ENCODE data around the gene PTPRM.

Gene PTPRM

GRCh38 chr18:8235894-8236293, 668.8 kb downstream of the PTPRM start:
- DNase-seq (ENCODE audit: low spot score): no peak

- no peak for DNase-seq (ENCODE audit: low spot score)
Observed at GRCh38 chr18:8238507-8238906, 671.4 kb downstream of the PTPRM start.

GRCh38 chr18:8241731-8242130, 674.6 kb downstream of the PTPRM start:
- no peak for DNase-seq (ENCODE audit: low spot score)

GRCh38 chr18:8242151-8242696, 675.1 kb downstream of the PTPRM start:
- DNase-seq (ENCODE audit: low spot score): no peak

GRCh38 chr18:8247700-8248099, 680.6 kb downstream of the PTPRM start:
- no peak for DNase-seq (ENCODE audit: low spot score)

- no peak for DNase-seq (ENCODE audit: low spot score)
Observed at GRCh38 chr18:8248576-8248975, 681.5 kb downstream of the PTPRM start.

GRCh38 chr18:8249811-8250210, 682.7 kb downstream of the PTPRM start:
- no peak for DNase-seq (ENCODE audit: low spot score)

- no peak for DNase-seq (ENCODE audit: low spot score)
Observed at GRCh38 chr18:8252371-8252770, 685.3 kb downstream of the PTPRM start.

- DNase-seq (ENCODE audit: low spot score): no peak
Observed at GRCh38 chr18:8253944-8254343, 686.8 kb downstream of the PTPRM start.

- DNase-seq (ENCODE audit: low spot score): no peak
Observed at GRCh38 chr18:8254654-8255053, 687.5 kb downstream of the PTPRM start.

- DNase-seq (ENCODE audit: low spot score): no peak
Observed at GRCh38 chr18:8257851-8258434, 690.8 kb downstream of the PTPRM start.

- no peak for DNase-seq (ENCODE audit: low spot score)
Observed at GRCh38 chr18:8260319-8260718, 693.2 kb downstream of the PTPRM start.

GRCh38 chr18:8260827-8261226, 693.7 kb downstream of the PTPRM start:
- no peak for DNase-seq (ENCODE audit: low spot score)

- DNase-seq (ENCODE audit: low spot score): no peak
Observed at GRCh38 chr18:8261651-8262091, 694.6 kb downstream of the PTPRM start.

GRCh38 chr18:8262221-8262620, 695.1 kb downstream of the PTPRM start:
- DNase-seq (ENCODE audit: low spot score): no peak

- no peak for DNase-seq (ENCODE audit: low spot score)
Observed at GRCh38 chr18:8264116-8264515, 697.0 kb downstream of the PTPRM start.

GRCh38 chr18:8264861-8265411, 697.8 kb downstream of the PTPRM start:
- DNase-seq (ENCODE audit: low spot score): no peak

- no peak for DNase-seq (ENCODE audit: low spot score)
Observed at GRCh38 chr18:8272254-8272653, 705.1 kb downstream of the PTPRM start.

GRCh38 chr18:8274370-8274769, 707.3 kb downstream of the PTPRM start:
- no peak for DNase-seq (ENCODE audit: low spot score)

GRCh38 chr18:8276406-8276805, 709.3 kb downstream of the PTPRM start:
- DNase-seq (ENCODE audit: low spot score): no peak

- no peak for DNase-seq (ENCODE audit: low spot score)
Observed at GRCh38 chr18:8277270-8277669, 710.2 kb downstream of the PTPRM start.

GRCh38 chr18:8279346-8279745, 712.2 kb downstream of the PTPRM start:
- DNase-seq (ENCODE audit: low spot score): no peak

- DNase-seq (ENCODE audit: low spot score): no peak
Observed at GRCh38 chr18:8279781-8280330, 712.7 kb downstream of the PTPRM start.
